GM23338 (cell line): ENCODE measurements around the gene BLVRA.
"Not testable (repeated sequence)": the region's sequence is repeated elsewhere in the genome, so short reads cannot be mapped to it uniquely, and the experiment has no call there.

Source experiments
- EZH2 ChIP-seq: fragments of 200-600 bp; sonication (generic); IDR thresholded peaks from one replicate; pipeline ENCODE4 v1.8.0; 2017; ENCODE audit warnings: antibody characterized with exemption, mild to moderate bottlenecking, low read depth; ENCODE audit not compliant: unreplicated experiment
- EZH2phosphoT487 ChIP-seq: fragments of 200-600 bp; sonication (generic); IDR thresholded peaks from one replicate; pipeline ENCODE4 v1.8.1; 2018; ENCODE audit warnings: antibody characterized with exemption; ENCODE audit not compliant: unreplicated experiment
- JUNB ChIP-seq: IDR thresholded peaks from one replicate; pipeline ENCODE4 v1.6.1; 2016; ENCODE audit warnings: antibody characterized with exemption; ENCODE audit not compliant: unreplicated experiment
- POLR2AphosphoS5 ChIP-seq: IDR thresholded peaks from 2 replicates; pipeline ENCODE4 v1.6.1; 2016; ENCODE audit warnings: antibody characterized with exemption, low read depth
- STAT1 ChIP-seq: IDR thresholded peaks from one replicate; pipeline ENCODE4 v1.6.1; 2016; ENCODE audit warnings: antibody characterized with exemption; ENCODE audit not compliant: unreplicated experiment
- ZNF331 ChIP-seq: fragments of 250-450 bp; sonication (Bioruptor Pico); IDR thresholded peaks from 2 replicates; pipeline ENCODE4 v1.5.0; 2020; ENCODE audit warnings: low read depth, mild to moderate bottlenecking, moderate library complexity
- TF ChIP-seq, protein P1 (sequence below), 2 experiments: fragments of 200-600 bp in 1 of 2; sonication (generic) in 1 of 2; conservative IDR thresholded peaks; 2 replicates each; pipeline versions ENCODE4 v1.5.1 to v1.6.1; 2016 to 2017; ENCODE audit warnings: antibody characterized with exemption in 2 of 2, low read depth in 2 of 2, mild to moderate bottlenecking in 2 of 2, moderate library complexity in 1 of 2
- TF ChIP-seq, protein P2 (sequence below): IDR thresholded peaks from 2 replicates; pipeline ENCODE4 v1.6.1; 2016; ENCODE audit warnings: antibody characterized with exemption
- TF ChIP-seq, protein P3 (sequence below): IDR thresholded peaks from one replicate; pipeline ENCODE4 v1.6.1; 2018; ENCODE audit warnings: antibody characterized with exemption; ENCODE audit not compliant: unreplicated experiment
- TF ChIP-seq, protein P4 (sequence below): fragments of 250-450 bp; sonication (Bioruptor Pico); IDR thresholded peaks from 2 replicates; pipeline ENCODE4 v1.5.0; 2020; ENCODE audit warnings: mild to moderate bottlenecking, moderate library complexity

DNA sequence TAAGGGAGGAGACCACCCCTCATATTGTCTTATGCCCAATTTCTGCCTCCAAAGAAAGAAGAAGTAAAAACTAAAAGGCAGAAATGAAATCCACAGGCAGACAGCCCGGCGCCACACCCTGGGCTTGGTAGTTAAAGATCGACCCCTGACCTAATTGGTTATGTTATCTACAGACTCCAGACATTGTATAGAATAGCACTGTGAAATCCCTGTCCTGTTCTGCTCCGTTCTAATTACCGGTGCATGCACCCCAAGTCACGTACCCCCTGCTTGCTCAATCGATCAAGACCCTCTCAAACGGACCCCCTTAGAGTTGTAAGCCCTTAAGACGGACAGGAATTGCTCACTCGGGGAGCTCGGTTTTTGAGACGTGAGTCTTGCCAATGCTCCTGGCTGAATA, 66.0 kb downstream of the BLVRA start:
- TF ChIP-seq STAT1; POLR2AphosphoS5; EZH2; EZH2phosphoT487; JUNB; ZNF331 (CRISPR knock-in tag): not testable (repeated sequence)
- TF ChIP-seq, protein P1, sequence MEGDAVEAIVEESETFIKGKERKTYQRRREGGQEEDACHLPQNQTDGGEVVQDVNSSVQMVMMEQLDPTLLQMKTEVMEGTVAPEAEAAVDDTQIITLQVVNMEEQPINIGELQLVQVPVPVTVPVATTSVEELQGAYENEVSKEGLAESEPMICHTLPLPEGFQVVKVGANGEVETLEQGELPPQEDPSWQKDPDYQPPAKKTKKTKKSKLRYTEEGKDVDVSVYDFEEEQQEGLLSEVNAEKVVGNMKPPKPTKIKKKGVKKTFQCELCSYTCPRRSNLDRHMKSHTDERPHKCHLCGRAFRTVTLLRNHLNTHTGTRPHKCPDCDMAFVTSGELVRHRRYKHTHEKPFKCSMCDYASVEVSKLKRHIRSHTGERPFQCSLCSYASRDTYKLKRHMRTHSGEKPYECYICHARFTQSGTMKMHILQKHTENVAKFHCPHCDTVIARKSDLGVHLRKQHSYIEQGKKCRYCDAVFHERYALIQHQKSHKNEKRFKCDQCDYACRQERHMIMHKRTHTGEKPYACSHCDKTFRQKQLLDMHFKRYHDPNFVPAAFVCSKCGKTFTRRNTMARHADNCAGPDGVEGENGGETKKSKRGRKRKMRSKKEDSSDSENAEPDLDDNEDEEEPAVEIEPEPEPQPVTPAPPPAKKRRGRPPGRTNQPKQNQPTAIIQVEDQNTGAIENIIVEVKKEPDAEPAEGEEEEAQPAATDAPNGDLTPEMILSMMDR (conservative IDR thresholded peaks at IDR 0.05; ENCODE audit: low read depth in 2 of 2), result not testable (repeated sequence)
- TF ChIP-seq, protein P2, sequence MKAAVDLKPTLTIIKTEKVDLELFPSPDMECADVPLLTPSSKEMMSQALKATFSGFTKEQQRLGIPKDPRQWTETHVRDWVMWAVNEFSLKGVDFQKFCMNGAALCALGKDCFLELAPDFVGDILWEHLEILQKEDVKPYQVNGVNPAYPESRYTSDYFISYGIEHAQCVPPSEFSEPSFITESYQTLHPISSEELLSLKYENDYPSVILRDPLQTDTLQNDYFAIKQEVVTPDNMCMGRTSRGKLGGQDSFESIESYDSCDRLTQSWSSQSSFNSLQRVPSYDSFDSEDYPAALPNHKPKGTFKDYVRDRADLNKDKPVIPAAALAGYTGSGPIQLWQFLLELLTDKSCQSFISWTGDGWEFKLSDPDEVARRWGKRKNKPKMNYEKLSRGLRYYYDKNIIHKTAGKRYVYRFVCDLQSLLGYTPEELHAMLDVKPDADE, result not testable (repeated sequence)
- TF ChIP-seq, protein P3, sequence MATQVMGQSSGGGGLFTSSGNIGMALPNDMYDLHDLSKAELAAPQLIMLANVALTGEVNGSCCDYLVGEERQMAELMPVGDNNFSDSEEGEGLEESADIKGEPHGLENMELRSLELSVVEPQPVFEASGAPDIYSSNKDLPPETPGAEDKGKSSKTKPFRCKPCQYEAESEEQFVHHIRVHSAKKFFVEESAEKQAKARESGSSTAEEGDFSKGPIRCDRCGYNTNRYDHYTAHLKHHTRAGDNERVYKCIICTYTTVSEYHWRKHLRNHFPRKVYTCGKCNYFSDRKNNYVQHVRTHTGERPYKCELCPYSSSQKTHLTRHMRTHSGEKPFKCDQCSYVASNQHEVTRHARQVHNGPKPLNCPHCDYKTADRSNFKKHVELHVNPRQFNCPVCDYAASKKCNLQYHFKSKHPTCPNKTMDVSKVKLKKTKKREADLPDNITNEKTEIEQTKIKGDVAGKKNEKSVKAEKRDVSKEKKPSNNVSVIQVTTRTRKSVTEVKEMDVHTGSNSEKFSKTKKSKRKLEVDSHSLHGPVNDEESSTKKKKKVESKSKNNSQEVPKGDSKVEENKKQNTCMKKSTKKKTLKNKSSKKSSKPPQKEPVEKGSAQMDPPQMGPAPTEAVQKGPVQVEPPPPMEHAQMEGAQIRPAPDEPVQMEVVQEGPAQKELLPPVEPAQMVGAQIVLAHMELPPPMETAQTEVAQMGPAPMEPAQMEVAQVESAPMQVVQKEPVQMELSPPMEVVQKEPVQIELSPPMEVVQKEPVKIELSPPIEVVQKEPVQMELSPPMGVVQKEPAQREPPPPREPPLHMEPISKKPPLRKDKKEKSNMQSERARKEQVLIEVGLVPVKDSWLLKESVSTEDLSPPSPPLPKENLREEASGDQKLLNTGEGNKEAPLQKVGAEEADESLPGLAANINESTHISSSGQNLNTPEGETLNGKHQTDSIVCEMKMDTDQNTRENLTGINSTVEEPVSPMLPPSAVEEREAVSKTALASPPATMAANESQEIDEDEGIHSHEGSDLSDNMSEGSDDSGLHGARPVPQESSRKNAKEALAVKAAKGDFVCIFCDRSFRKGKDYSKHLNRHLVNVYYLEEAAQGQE, result not testable (repeated sequence)
- TF ChIP-seq, protein P4, sequence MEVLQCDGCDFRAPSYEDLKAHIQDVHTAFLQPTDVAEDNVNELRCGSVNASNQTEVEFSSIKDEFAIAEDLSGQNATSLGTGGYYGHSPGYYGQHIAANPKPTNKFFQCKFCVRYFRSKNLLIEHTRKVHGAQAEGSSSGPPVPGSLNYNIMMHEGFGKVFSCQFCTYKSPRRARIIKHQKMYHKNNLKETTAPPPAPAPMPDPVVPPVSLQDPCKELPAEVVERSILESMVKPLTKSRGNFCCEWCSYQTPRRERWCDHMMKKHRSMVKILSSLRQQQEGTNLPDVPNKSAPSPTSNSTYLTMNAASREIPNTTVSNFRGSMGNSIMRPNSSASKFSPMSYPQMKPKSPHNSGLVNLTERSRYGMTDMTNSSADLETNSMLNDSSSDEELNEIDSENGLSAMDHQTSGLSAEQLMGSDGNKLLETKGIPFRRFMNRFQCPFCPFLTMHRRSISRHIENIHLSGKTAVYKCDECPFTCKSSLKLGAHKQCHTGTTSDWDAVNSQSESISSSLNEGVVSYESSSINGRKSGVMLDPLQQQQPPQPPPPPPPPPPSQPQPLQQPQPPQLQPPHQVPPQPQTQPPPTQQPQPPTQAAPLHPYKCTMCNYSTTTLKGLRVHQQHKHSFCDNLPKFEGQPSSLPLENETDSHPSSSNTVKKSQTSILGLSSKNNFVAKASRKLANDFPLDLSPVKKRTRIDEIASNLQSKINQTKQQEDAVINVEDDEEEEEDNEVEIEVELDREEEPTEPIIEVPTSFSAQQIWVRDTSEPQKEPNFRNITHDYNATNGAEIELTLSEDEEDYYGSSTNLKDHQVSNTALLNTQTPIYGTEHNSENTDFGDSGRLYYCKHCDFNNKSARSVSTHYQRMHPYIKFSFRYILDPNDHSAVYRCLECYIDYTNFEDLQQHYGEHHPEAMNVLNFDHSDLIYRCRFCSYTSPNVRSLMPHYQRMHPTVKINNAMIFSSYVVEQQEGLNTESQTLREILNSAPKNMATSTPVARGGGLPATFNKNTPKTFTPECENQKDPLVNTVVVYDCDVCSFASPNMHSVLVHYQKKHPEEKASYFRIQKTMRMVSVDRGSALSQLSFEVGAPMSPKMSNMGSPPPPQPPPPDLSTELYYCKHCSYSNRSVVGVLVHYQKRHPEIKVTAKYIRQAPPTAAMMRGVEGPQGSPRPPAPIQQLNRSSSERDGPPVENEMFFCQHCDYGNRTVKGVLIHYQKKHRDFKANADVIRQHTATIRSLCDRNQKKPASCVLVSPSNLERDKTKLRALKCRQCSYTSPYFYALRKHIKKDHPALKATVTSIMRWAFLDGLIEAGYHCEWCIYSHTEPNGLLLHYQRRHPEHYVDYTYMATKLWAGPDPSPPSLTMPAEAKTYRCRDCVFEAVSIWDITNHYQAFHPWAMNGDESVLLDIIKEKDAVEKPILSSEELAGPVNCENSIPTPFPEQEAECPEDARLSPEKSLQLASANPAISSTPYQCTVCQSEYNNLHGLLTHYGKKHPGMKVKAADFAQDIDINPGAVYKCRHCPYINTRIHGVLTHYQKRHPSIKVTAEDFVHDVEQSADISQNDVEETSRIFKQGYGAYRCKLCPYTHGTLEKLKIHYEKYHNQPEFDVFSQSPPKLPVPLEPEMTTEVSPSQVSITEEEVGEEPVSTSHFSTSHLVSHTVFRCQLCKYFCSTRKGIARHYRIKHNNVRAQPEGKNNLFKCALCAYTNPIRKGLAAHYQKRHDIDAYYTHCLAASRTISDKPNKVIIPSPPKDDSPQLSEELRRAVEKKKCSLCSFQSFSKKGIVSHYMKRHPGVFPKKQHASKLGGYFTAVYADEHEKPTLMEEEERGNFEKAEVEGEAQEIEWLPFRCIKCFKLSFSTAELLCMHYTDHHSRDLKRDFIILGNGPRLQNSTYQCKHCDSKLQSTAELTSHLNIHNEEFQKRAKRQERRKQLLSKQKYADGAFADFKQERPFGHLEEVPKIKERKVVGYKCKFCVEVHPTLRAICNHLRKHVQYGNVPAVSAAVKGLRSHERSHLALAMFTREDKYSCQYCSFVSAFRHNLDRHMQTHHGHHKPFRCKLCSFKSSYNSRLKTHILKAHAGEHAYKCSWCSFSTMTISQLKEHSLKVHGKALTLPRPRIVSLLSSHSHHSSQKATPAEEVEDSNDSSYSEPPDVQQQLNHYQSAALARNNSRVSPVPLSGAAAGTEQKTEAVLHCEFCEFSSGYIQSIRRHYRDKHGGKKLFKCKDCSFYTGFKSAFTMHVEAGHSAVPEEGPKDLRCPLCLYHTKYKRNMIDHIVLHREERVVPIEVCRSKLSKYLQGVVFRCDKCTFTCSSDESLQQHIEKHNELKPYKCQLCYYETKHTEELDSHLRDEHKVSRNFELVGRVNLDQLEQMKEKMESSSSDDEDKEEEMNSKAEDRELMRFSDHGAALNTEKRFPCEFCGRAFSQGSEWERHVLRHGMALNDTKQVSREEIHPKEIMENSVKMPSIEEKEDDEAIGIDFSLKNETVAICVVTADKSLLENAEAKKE (CRISPR knock-in tag), result not testable (repeated sequence)
